ENCODE measurements around the gene EMC7. TPM values are rescaled to one million over a fixed set of nuclear protein-coding genes. Genes with fewer than 3 reads are reported as not detected.
A peak's percentile ranks its signal among the peaks of the same experiment; 100 is the strongest.

EMC7 gene
- total RNA-seq, 2 donors from 2014 or later = 52.7 to 56.0 TPM

DNA sequence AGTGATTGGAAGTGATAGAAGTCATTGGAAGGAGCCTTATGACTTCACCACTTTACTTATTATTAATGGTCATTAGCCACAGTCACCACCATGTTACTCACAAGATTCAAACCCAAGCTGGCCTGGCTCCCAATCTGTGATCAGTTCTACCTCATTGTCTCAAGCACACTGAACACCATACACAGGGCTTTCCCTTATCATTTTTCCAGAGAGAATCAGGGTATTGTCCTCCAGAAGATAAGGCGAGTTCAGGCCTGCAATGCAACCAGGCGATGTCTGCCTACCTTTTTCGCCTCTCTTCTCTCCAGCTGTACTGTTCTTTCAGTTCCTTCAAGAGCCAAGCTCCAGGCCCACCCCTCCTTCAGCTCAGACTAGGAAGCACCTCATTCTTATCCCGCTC, 24.9 kb downstream of the EMC7 start:
- WGBS = 80% methylated on average over 4 of the region's 4 CpGs
- H3K27me3 ChIP-seq (replicated peaks; ENCODE audit: insufficient read depth) = no peaks in the 10 kb centered on the region
- intact Hi-C loops (cut with DNase I) = no loop called here
- H3K27ac ChIP-seq = no peak overlapping the region
- H3K9me3 ChIP-seq = no peaks in the 10 kb centered on the region
- DNase-seq (ENCODE audit: low spot score) = no peak
- no peak for TF ChIP-seq POLR2A (IDR thresholded peaks at IDR 0.05)
- TF ChIP-seq, protein P1, sequence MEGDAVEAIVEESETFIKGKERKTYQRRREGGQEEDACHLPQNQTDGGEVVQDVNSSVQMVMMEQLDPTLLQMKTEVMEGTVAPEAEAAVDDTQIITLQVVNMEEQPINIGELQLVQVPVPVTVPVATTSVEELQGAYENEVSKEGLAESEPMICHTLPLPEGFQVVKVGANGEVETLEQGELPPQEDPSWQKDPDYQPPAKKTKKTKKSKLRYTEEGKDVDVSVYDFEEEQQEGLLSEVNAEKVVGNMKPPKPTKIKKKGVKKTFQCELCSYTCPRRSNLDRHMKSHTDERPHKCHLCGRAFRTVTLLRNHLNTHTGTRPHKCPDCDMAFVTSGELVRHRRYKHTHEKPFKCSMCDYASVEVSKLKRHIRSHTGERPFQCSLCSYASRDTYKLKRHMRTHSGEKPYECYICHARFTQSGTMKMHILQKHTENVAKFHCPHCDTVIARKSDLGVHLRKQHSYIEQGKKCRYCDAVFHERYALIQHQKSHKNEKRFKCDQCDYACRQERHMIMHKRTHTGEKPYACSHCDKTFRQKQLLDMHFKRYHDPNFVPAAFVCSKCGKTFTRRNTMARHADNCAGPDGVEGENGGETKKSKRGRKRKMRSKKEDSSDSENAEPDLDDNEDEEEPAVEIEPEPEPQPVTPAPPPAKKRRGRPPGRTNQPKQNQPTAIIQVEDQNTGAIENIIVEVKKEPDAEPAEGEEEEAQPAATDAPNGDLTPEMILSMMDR (IDR thresholded peaks at IDR 0.05) = no peak
- no peak for TF ChIP-seq POLR2AphosphoS5 (IDR thresholded peaks at IDR 0.05)
- no peaks in the 10 kb centered on the region for H3K4me1 ChIP-seq (replicated peaks)
- no peaks in the 10 kb centered on the region for H3K36me3 ChIP-seq
- H3K4me3 ChIP-seq = no peak overlapping the region

DNA sequence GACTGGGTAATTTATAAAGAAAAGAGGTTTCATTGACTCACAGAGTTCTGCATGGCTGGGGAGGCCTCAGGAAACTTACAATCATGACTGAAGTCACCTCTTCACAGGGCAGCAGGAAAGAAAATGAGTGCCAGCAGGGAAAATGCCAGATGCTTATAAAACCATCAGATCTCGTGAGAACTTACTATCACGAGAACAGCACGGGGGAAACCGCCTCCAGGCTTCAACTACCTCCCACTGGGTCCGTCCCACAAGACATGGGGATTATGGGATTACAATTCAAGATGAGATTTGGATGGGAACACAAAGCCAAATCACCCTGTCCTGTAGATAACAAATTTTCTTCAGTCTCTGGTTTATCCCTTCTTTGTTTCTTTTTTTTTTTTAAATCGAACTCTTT, 31.7 kb downstream of the EMC7 start:
- 87% methylated on average over 6 of the region's 6 CpGs for WGBS
- no peaks in the 10 kb centered on the region for H3K36me3 ChIP-seq
- no peak overlapping the region for H3K27ac ChIP-seq
- intact Hi-C loops (cut with DNase I) = no loop called here
- H3K4me1 ChIP-seq (replicated peaks) = no peaks in the 10 kb centered on the region
- TF ChIP-seq POLR2A (IDR thresholded peaks at IDR 0.05) (no peak), POLR2AphosphoS5 (IDR thresholded peaks at IDR 0.05) (no peak)
- TF ChIP-seq, protein P1 (IDR thresholded peaks at IDR 0.05) = no peak
- no peaks in the 10 kb centered on the region for H3K9me3 ChIP-seq
- DNase-seq (ENCODE audit: low spot score) = no peak
- H3K27me3 ChIP-seq (replicated peaks; ENCODE audit: insufficient read depth) = no peaks in the 10 kb centered on the region
- no peak overlapping the region for H3K4me3 ChIP-seq

DNA sequence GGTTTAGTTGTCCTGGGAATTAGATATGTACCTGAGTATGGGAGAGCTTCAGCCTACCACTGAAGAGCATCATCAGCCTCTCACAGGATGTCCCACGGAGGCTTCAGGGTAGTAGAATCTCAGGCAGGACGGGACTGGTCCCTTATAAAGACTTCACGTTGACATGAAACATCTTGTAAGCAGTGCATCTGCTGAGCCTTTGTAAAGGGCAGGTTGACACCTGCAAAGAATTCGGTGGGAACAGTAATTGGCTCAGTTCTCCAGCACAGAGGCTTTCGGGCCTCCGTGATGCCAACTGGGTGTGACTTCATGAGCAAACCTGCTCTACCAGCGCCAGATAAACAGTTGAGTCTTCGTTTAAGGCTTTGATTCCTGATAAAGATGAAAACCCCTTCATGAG, 35.7 kb downstream of the EMC7 start:
- intact Hi-C loops (cut with DNase I) = no loop called here

DNA sequence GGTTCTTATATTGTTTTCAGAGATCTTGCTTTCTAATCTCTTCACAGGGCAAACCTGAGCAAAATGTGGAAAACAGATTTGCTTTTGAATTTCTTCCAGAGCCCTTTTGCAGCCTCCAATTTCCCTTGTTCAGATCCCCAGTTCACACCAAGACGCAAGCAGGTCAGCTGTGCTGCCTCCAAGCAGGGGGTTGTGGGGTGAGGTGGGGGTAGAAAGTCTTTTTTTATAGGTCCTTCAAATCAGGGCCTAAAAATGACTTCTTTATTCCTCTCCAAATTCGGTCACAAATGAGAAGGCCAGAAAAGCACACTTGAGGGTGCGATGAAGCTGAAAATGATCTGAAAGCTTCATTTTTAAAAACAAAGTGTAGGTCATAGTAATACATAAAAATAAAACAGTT, 36.4 kb downstream of the EMC7 start:
- H3K4me3 ChIP-seq = no peak overlapping the region
- 68% methylated on average over 3 of the region's 3 CpGs for WGBS
- H3K36me3 ChIP-seq = no peaks in the 10 kb centered on the region
- no peak overlapping the region for H3K27ac ChIP-seq
- DNase-seq (ENCODE audit: low spot score) = no peak
- H3K9me3 ChIP-seq = no peaks in the 10 kb centered on the region
- no peak for TF ChIP-seq POLR2AphosphoS5 (IDR thresholded peaks at IDR 0.05)
- TF ChIP-seq POLR2A (IDR thresholded peaks at IDR 0.05) = no peak
- TF ChIP-seq, protein P1 (IDR thresholded peaks at IDR 0.05) = no peak
- intact Hi-C loops (cut with DNase I) = no loop called here
- no peaks in the 10 kb centered on the region for H3K4me1 ChIP-seq (replicated peaks)
- H3K27me3 ChIP-seq (replicated peaks; ENCODE audit: insufficient read depth) = no peaks in the 10 kb centered on the region

More for the DNA sequence above, 35.7 kb downstream of the EMC7 start:
- Histone ChIP-seq H3K4me3 (no peak overlapping the region), H3K27ac (peak overlapping the region in 1 of 2 donors; percentile 50), H3K4me1 (replicated peaks) (no peaks in the 10 kb centered on the region), H3K9me3 (no peaks in the 10 kb centered on the region), H3K36me3 (no peaks in the 10 kb centered on the region), H3K27me3 (replicated peaks; ENCODE audit: insufficient read depth) (no peaks in the 10 kb centered on the region)
- TF ChIP-seq POLR2AphosphoS5 (IDR thresholded peaks at IDR 0.05) (peak; percentile 76), POLR2A (IDR thresholded peaks at IDR 0.05) (no peak)
- WGBS = 49% methylated on average over 8 of the region's 8 CpGs
- DNase-seq (ENCODE audit: low spot score) = peak; percentile 81

DNA sequence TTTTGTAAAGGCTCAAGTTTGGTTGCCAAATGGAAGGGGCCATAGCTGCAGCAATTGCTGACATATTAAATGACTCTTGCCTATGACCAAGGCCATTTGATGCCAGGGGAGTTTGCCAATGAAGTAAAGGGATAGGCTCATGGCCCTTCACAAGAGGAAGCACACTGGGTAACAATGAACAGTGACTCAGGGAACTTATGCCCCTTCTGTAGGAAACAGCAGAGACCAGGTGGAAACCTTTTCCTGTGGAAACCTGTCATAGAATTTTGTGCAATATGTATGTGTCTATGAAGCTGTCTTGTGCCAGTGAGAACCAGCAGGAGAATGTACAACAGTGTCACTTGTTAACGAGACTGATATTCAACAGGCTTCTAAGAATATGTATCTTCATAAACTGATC, 37.2 kb downstream of the EMC7 start:
- no peak overlapping the region for H3K27ac ChIP-seq
- no peaks in the 10 kb centered on the region for H3K9me3 ChIP-seq
- H3K4me1 ChIP-seq (replicated peaks) = no peaks in the 10 kb centered on the region
- no peak for DNase-seq (ENCODE audit: low spot score)
- 0% methylated on average over 1 of the region's 1 CpG for WGBS
- H3K36me3 ChIP-seq = no peaks in the 10 kb centered on the region
- no peaks in the 10 kb centered on the region for H3K27me3 ChIP-seq (replicated peaks; ENCODE audit: insufficient read depth)
- intact Hi-C loops (cut with DNase I) = no loop called here
- no peak overlapping the region for H3K4me3 ChIP-seq
- no peak for TF ChIP-seq POLR2AphosphoS5 (IDR thresholded peaks at IDR 0.05)
- TF ChIP-seq POLR2A (IDR thresholded peaks at IDR 0.05) = no peak
- TF ChIP-seq, protein P1 (IDR thresholded peaks at IDR 0.05) = no peak

All from prostate gland (tissue), 2 donors.